K562 (cell line): ENCODE data around the gene ALKBH4. TPM values are rescaled to one million over a fixed set of nuclear protein-coding genes. Genes with fewer than 3 reads are reported as not detected.

Source experiments
- ATAC-seq: fragments of 200-7000 bp; cut with Tn5 transposase; 3 replicates; pipeline ENCODE4 v1.9.1; 2020; ENCODE audit warnings: moderate library complexity
- BruUV-seq: library from RNA; stranded (reverse); fragments of 400-500 nt; replicated peaks from 2 replicates; lab custom pipeline; 2021; lab: Mats Ljungman, UMichigan
- CTCF ChIA-PET: fragments of 300-600 bp; formaldehyde crosslinking; extraction: SDS; loops from one replicate; lab custom pipeline; 2021; ENCODE audit warnings: low intra/inter-chr PET ratio; lab: Yijun Ruan, JAX
- POLR2A ChIA-PET: fragments of 300-600, 350-650 bp; sonication (Branson Sonifier 250); formaldehyde crosslinking; extraction: SDS; loops from one replicate; lab custom pipeline; 2021; ENCODE audit warnings: antibody characterized with exemption, inconsistent platforms; lab: Yijun Ruan, JAX
- DNase-seq, 4 experiments: peaks; one replicate each; pipeline versions ENCODE4 v3.0.0 to v3.0.0-alpha.2; 2011 to 2018; ENCODE audit warnings: low spot score in 3 of 4, mixed read lengths in 3 of 4; ENCODE audit errors: extremely low read depth in 1 of 4
- FAIRE-seq: peaks from 2 replicates; lab custom pipeline; 2011; peaks lifted over from hg19 to GRCh38; lab: Jason Lieb, UNC
- H2AFZ ChIP-seq: 2 replicates; pipeline ENCODE4 v1.6.0; 2011; ENCODE audit warnings: low read depth, low read length, control low read depth, inconsistent platforms
- H3K27ac ChIP-seq: fragments of 200-600 bp; 3 replicates; pipeline ENCODE4 v1.8.0; 2011; ENCODE audit warnings: low read depth, mild to moderate bottlenecking, control low read depth, inconsistent platforms, low read length, moderate library complexity, mixed read lengths; ENCODE audit errors: extremely low read depth
- H3K27me3 ChIP-seq, 2 experiments: fragments of 300-600 bp in 1 of 2; 2 replicates in 1 of 2; 3 replicates in 1 of 2; pipeline versions ENCODE4 v1.6.0 to v1.8.0; 2011; ENCODE audit warnings: inconsistent platforms in 2 of 2, low read length in 2 of 2, mild to moderate bottlenecking in 1 of 2, mixed read lengths in 1 of 2, moderate library complexity in 1 of 2; ENCODE audit not compliant: control insufficient read depth in 2 of 2, insufficient read depth in 2 of 2
- H3K36me3 ChIP-seq: fragments of 300-600 bp; 3 replicates; pipeline ENCODE4 v1.8.0; 2011; ENCODE audit warnings: mild to moderate bottlenecking, low read length, inconsistent platforms; ENCODE audit not compliant: control insufficient read depth, insufficient read depth
- H3K4me1 ChIP-seq, 2 experiments: fragments of 200-600 bp in 1 of 2; replicated peaks in 1 of 2; 2 replicates in 1 of 2; 3 replicates in 1 of 2; pipeline versions ENCODE4 v1.5.1 to v1.8.0; 2011; ENCODE audit warnings: inconsistent platforms in 2 of 2, low read length in 2 of 2, mild to moderate bottlenecking in 1 of 2, mixed read lengths in 1 of 2, moderate library complexity in 1 of 2; ENCODE audit not compliant: control insufficient read depth in 2 of 2, insufficient read depth in 2 of 2
- H3K4me2 ChIP-seq: 2 replicates; pipeline ENCODE4 v1.6.1; 2011; ENCODE audit warnings: low read length, control low read depth, inconsistent platforms, mixed read lengths; ENCODE audit not compliant: insufficient read depth
- H3K4me3 ChIP-seq: fragments of 200-600 bp; sonication (generic), shearing (Covaris generic); 2 replicates; pipeline ENCODE4 v1.5.1; 2016; ENCODE audit warnings: control low read depth, inconsistent platforms
- H3K79me2 ChIP-seq: fragments of 200-600 bp; 3 replicates; pipeline ENCODE4 v1.8.0; 2011; ENCODE audit warnings: low read length, inconsistent platforms; ENCODE audit not compliant: control insufficient read depth, insufficient read depth
- H3K9ac ChIP-seq, 2 experiments: 2 replicates each; pipeline versions ENCODE4 v1.6.0 to v1.6.1; 2011; ENCODE audit warnings: low read depth in 2 of 2, low read length in 2 of 2, control low read depth in 1 of 2, inconsistent platforms in 1 of 2, mild to moderate bottlenecking in 1 of 2, mixed read lengths in 1 of 2; ENCODE audit not compliant: insufficient read depth in 1 of 2
- H3K9me1 ChIP-seq: one replicate; pipeline ENCODE4 v1.6.0; 2011; ENCODE audit warnings: inconsistent platforms, mild to moderate bottlenecking, low read length, moderate library complexity; ENCODE audit not compliant: control insufficient read depth, insufficient read depth
- H3K9me3 ChIP-seq: replicated peaks from 2 replicates; pipeline ENCODE4 v1.5.1; 2011; ENCODE audit warnings: low read depth, low read length, inconsistent platforms; ENCODE audit not compliant: control insufficient read depth, insufficient read depth
- H4K20me1 ChIP-seq: replicated peaks from 2 replicates; pipeline ENCODE4 v1.6.1; 2011; ENCODE audit warnings: low read length, inconsistent platforms, mixed read lengths; ENCODE audit not compliant: control insufficient read depth, insufficient read depth
- BHLHE40 ChIP-seq: IDR thresholded peaks from 2 replicates; pipeline ENCODE4 v1.6.1; 2011; ENCODE audit warnings: low read length, improper control_type of control experiment
- FOXP1 ChIP-seq: sonication (generic); formaldehyde crosslinking; IDR thresholded peaks from 2 replicates; pipeline ENCODE4 v1.8.0; 2022; ENCODE audit warnings: mild to moderate bottlenecking, missing genetic modification reagents
- HDAC6 ChIP-seq: IDR thresholded peaks from 2 replicates; pipeline ENCODE4 v1.6.1; 2012; ENCODE audit warnings: low read depth, mild to moderate bottlenecking, control low read depth, inconsistent platforms, low read length, moderate library complexity
- PML ChIP-seq: IDR thresholded peaks from 2 replicates; pipeline ENCODE4 v1.6.1; 2012; ENCODE audit warnings: low read length, inconsistent platforms
- ZNF41 ChIP-seq: fragments of 250-450 bp; sonication (Bioruptor Pico); conservative IDR thresholded peaks from 2 replicates; pipeline ENCODE4 v1.4.0; 2020; ENCODE audit warnings: mild to moderate bottlenecking
- WGBS: fragments of 100-300 bp; shearing (Covaris generic); methylation state at CpG from one replicate; pipeline ENCODE4 v1.1.6; 2016; ENCODE audit warnings: low coverage, mixed read lengths; ENCODE audit not compliant: insufficient coverage; ENCODE audit errors: missing lambda C conversion rate; 5-methylcytosine and 5-hydroxymethylcytosine counted together
- in situ Hi-C: fragments of 300-500 bp; cut with MboI; formaldehyde crosslinking; loops from 4 replicates; pipeline ENCODE4 v1.15.0; 2018; ENCODE audit warnings: inconsistent platforms, mixed read lengths
- intact Hi-C: fragments of 100-400 bp; cut with micrococcal nuclease; formaldehyde crosslinking; loops from 2 replicates; pipeline ENCODE4 v1.14.2; 2022
- polyA plus RNA-seq, 8 experiments: library from polyadenylated mRNA; depleted of rRNA in 4 of 8; stranded (reverse) in 5 of 8; unstranded in 3 of 8; fragments of >200 nt; fragmentation: Nextera tagmentation in 2 of 8; fragmentation: Illumina TruSeq in 1 of 8; extraction: Ambion mirVana in 2 of 8; extraction: Trizol in 1 of 8; gene quantifications; 2 replicates each; pipeline versions ENCODE4 v1.2.1 to v1.2.3, GENCODE V29; 2011 to 2014; ENCODE audit warnings: inconsistent platforms in 1 of 8, missing spikeins in 1 of 8
- total RNA-seq, 7 experiments: library from RNA; depleted of rRNA in 6 of 7; stranded (reverse); fragments of >200 nt in 6 of 7; fragmentation: Illumina TruSeq in 2 of 7; extraction: Trizol in 2 of 7; gene quantifications; 2 replicates each; pipeline versions ENCODE4 v1.2.1 to v1.2.3, GENCODE V29; 2011 to 2021; ENCODE audit warnings: low replicate concordance in 1 of 7
- TF ChIP-seq, protein P1 (sequence below): sonication (generic); formaldehyde crosslinking; IDR thresholded peaks from 2 replicates; pipeline ENCODE4 v1.8.0; 2022; ENCODE audit warnings: mild to moderate bottlenecking, missing genetic modification reagents
- TF ChIP-seq, protein P2 (sequence below), 2 experiments: fragments of 450-650 bp; IDR thresholded peaks; 2 replicates each; pipeline ENCODE4 v1.6.1; 2016; ENCODE audit warnings: mild to moderate bottlenecking in 2 of 2, borderline replicate concordance in 1 of 2, low read depth in 1 of 2, moderate library complexity in 1 of 2

ALKBH4 gene
- total and polyA plus RNA-seq, 9 of the 15 experiments (the other 6 are each of a cell fraction or from before 2014, with no cell fraction given): 4.6 to 21.4 (median 11.8) TPM

GRCh38 chr7:102413091-102413490 is 51.6 kb downstream of the ALKBH4 start:
- Histone ChIP-seq H3K4me1 (peaks cover 0 to 4% of the 10 kb centered on the region in 2 experiments; a peak in 3 of 5 replicates), H2AFZ (no peak overlapping the region), H3K9me1 (no peaks in the 10 kb centered on the region), H3K4me2 (no peak overlapping the region), H3K27ac (no peak overlapping the region), H3K9me3 (0 out of 2 replicates have a peak, but pooled peaks cover 3% of the 10 kb centered on the region), H3K27me3 (no peaks in the 10 kb centered on the region), H3K79me2 (peaks cover 9% of the 10 kb centered on the region; the same call in 2 of the 3 replicates), H3K9ac (no peak overlapping the region), H4K20me1 (peaks cover 9% of the 10 kb centered on the region)
- intact Hi-C loops: no loop called here
- 86% methylated on average over 5 of the region's 5 CpGs for WGBS
- FAIRE-seq (no peak), ATAC-seq (no peak), DNase-seq (no peak)
- POLR2A ChIA-PET: interaction anchor here (0.8 to 1.2 kb wide), 2 partner anchors 9 to 58 kb away, joined by 3 to 8 read pairs; no protein-coding TSS in a partner anchor
- BruUV-seq: no TSS peak
- CTCF ChIA-PET: interaction anchor here (1.4 kb wide), 1 partner anchor 52 kb away, joined by 4 read pairs; the partner anchor contains the start of genes ALKBH4 and LRWD1
- in situ Hi-C loops: no loop called here
- TF ChIP-seq, protein P1, sequence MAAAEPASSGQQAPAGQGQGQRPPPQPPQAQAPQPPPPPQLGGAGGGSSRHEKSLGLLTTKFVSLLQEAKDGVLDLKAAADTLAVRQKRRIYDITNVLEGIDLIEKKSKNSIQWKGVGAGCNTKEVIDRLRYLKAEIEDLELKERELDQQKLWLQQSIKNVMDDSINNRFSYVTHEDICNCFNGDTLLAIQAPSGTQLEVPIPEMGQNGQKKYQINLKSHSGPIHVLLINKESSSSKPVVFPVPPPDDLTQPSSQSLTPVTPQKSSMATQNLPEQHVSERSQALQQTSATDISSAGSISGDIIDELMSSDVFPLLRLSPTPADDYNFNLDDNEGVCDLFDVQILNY (CRISPR knock-in tag): no peak
- no peak for TF ChIP-seq PML
- TF ChIP-seq BHLHE40: no peak
- TF ChIP-seq, protein P2, sequence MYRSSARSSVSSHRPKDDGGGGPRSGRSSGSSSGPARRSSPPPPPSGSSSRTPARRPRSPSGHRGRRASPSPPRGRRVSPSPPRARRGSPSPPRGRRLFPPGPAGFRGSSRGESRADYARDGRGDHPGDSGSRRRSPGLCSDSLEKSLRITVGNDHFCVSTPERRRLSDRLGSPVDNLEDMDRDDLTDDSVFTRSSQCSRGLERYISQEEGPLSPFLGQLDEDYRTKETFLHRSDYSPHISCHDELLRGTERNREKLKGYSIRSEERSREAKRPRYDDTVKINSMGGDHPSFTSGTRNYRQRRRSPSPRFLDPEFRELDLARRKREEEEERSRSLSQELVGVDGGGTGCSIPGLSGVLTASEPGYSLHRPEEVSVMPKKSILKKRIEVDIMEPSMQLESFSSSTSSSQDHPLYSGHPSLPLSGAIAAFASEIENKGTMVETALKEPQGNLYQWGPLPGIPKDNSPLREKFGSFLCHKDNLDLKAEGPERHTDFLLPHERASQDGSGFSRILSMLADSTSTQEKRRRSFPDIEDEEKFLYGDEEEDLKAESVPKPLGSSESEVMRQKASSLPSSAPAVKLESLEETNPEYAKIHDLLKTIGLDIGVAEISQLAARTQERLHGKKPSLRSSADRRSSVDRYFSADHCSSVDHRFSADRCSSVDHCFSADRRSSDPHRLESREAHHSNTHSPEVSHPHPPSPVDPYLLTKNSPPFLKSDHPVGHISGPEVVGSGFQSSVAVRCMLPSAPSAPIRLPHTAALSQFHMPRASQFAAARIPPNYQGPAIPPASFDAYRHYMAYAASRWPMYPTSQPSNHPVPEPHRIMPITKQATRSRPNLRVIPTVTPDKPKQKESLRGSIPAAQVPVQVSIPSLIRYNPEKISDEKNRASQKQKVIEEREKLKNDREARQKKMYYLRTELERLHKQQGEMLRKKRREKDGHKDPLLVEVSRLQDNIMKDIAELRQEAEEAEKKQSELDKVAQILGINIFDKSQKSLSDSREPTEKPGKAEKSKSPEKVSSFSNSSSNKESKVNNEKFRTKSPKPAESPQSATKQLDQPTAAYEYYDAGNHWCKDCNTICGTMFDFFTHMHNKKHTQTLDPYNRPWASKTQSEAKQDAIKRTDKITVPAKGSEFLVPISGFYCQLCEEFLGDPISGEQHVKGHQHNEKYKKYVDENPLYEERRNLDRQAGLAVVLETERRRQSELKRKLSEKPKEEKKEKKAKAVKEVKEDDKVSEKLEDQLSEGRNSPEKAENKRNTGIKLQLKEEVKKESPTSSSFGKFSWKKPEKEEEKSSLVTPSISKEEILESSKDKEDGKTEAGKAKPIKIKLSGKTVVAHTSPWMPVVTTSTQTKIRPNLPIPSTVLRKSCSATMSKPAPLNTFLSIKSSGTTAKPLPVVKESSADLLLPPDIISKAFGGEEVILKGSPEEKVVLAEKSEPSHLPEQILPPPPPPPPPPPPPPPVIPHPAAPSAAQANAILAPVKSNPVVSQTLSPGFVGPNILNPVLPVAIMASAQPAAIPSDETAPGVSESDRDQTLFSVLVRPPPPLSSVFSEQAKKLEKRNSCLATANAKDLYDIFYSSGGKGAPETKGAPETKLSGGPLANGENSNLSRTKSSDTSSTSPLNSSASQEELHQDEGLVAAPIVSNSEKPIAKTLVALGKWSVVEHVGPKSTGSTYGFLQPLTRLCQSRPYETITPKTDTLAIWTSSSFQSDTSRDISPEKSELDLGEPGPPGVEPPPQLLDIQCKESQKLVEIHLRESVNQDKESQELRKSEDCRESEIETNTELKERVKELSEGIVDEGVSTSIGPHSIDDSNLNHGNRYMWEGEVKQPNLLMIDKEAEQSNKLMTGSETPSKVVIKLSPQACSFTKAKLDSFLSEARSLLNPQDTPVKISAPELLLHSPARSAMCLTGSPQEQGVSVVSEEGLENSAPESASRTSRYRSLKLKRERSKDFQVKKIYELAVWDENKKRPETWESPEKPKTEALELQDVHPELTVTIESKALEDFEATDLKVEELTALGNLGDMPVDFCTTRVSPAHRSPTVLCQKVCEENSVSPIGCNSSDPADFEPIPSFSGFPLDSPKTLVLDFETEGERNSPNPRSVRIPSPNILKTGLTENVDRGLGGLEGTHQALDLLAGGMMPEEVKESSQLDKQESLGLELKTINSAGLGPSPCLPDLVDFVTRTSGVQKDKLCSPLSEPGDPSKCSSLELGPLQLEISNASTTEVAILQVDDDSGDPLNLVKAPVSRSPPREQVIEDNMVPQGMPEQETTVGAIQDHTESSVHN (IDR thresholded peaks at IDR 0.05; ENCODE audit: borderline replicate concordance in 1 of 2, low read depth in 1 of 2): no peak
- TF ChIP-seq ZNF41 (CRISPR knock-in tag): no peak
- no peak for TF ChIP-seq FOXP1 (CRISPR knock-in tag)
- TF ChIP-seq HDAC6: no peak
- TF ChIP-seq, all 486 proteins: peak for 0
- Histone ChIP-seq H3K36me3 (peaks cover 83% of the 10 kb centered on the region), H3K4me3 (no peak overlapping the region)
